ENCODE data around the gene RFK.
"Not testable (repeated sequence)": the region's sequence is repeated elsewhere in the genome, so short reads cannot be mapped to it uniquely, and the experiment has no call there.

RFK gene

GRCh38 chr9:76372336-76372735 lies 21.9 kb downstream of the RFK start:
- in situ Hi-C loops (cut with HindIII; ENCODE audit: low sequenced_read_pairs), result no loop called here

GRCh38 chr9:76371901-76372300 lies 22.3 kb downstream of the RFK start:
- in situ Hi-C loops (cut with HindIII; ENCODE audit: low sequenced_read_pairs), result no loop called here

GRCh38 chr9:76370396-76371023 lies 23.7 kb downstream of the RFK start:
- in situ Hi-C loops (cut with HindIII; ENCODE audit: low sequenced_read_pairs), result no loop called here

GRCh38 chr9:76369583-76369982 lies 24.6 kb downstream of the RFK start:
- in situ Hi-C loops (cut with HindIII; ENCODE audit: low sequenced_read_pairs), result no loop called here

- in situ Hi-C loops (cut with HindIII; ENCODE audit: low sequenced_read_pairs), result no loop called here
These were observed 28.0 kb downstream of the RFK start for GRCh38 chr9:76366275-76366674.

- in situ Hi-C loops (cut with HindIII; ENCODE audit: low sequenced_read_pairs), result no loop called here
These were observed 29.2 kb downstream of the RFK start for GRCh38 chr9:76365028-76365427.

GRCh38 chr9:76363032-76363395 lies 31.2 kb downstream of the RFK start:
- in situ Hi-C loops (cut with HindIII; ENCODE audit: low sequenced_read_pairs), result no loop called here

GRCh38 chr9:76362332-76363031 lies 31.7 kb downstream of the RFK start:
- in situ Hi-C loops (cut with HindIII; ENCODE audit: low sequenced_read_pairs), result not testable (repeated sequence)

- in situ Hi-C loops (cut with HindIII; ENCODE audit: low sequenced_read_pairs), result no loop called here
These were observed 34.5 kb downstream of the RFK start for GRCh38 chr9:76359766-76360165.

- in situ Hi-C loops (cut with HindIII; ENCODE audit: low sequenced_read_pairs), result no loop called here
These were observed 34.9 kb downstream of the RFK start for GRCh38 chr9:76359365-76359764.

- in situ Hi-C loops (cut with HindIII; ENCODE audit: low sequenced_read_pairs), result no loop called here
These were observed 35.5 kb downstream of the RFK start for GRCh38 chr9:76358628-76359280.

GRCh38 chr9:76357555-76357954 lies 36.7 kb downstream of the RFK start:
- in situ Hi-C loops (cut with HindIII; ENCODE audit: low sequenced_read_pairs), result no loop called here

GRCh38 chr9:76355886-76356285 lies 38.3 kb downstream of the RFK start:
- in situ Hi-C loops (cut with HindIII; ENCODE audit: low sequenced_read_pairs), result no loop called here

GRCh38 chr9:76354221-76354620 lies 40.0 kb downstream of the RFK start:
- in situ Hi-C loops (cut with HindIII; ENCODE audit: low sequenced_read_pairs), result no loop called here

- in situ Hi-C loops (cut with HindIII; ENCODE audit: low sequenced_read_pairs), result no loop called here
These were observed 40.9 kb downstream of the RFK start for GRCh38 chr9:76353280-76353679.

GRCh38 chr9:76352026-76352620 lies 42.1 kb downstream of the RFK start:
- in situ Hi-C loops (cut with HindIII; ENCODE audit: low sequenced_read_pairs), result no loop called here

- in situ Hi-C loops (cut with HindIII; ENCODE audit: low sequenced_read_pairs), result no loop called here
These were observed 43.2 kb downstream of the RFK start for GRCh38 chr9:76351006-76351405.

- in situ Hi-C loops (cut with HindIII; ENCODE audit: low sequenced_read_pairs), result no loop called here
These were observed 44.4 kb downstream of the RFK start for GRCh38 chr9:76349865-76350264.

- in situ Hi-C loops (cut with HindIII; ENCODE audit: low sequenced_read_pairs), result no loop called here
These were observed 51.4 kb downstream of the RFK start for GRCh38 chr9:76342858-76343257.

- in situ Hi-C loops (cut with HindIII; ENCODE audit: low sequenced_read_pairs), result no loop called here
These were observed 52.0 kb downstream of the RFK start for GRCh38 chr9:76342201-76342600.

GRCh38 chr9:76341616-76342015 lies 52.6 kb downstream of the RFK start:
- in situ Hi-C loops (cut with HindIII; ENCODE audit: low sequenced_read_pairs), result no loop called here

GRCh38 chr9:76338418-76338817 lies 55.8 kb downstream of the RFK start:
- in situ Hi-C loops (cut with HindIII; ENCODE audit: low sequenced_read_pairs), result no loop called here

All from DLD1 (cell line).